ENCODE data around the gene FNIP2. TPM values are rescaled to one million over a fixed set of nuclear protein-coding genes. Genes with fewer than 3 reads are reported as not detected.

FNIP2 gene
- total and polyA plus RNA-seq, 9 of the 15 experiments (the other 6 are each of a cell fraction or from before 2014, with no cell fraction given), result 1.7 to 15.5 (median 8.3) TPM

DNA sequence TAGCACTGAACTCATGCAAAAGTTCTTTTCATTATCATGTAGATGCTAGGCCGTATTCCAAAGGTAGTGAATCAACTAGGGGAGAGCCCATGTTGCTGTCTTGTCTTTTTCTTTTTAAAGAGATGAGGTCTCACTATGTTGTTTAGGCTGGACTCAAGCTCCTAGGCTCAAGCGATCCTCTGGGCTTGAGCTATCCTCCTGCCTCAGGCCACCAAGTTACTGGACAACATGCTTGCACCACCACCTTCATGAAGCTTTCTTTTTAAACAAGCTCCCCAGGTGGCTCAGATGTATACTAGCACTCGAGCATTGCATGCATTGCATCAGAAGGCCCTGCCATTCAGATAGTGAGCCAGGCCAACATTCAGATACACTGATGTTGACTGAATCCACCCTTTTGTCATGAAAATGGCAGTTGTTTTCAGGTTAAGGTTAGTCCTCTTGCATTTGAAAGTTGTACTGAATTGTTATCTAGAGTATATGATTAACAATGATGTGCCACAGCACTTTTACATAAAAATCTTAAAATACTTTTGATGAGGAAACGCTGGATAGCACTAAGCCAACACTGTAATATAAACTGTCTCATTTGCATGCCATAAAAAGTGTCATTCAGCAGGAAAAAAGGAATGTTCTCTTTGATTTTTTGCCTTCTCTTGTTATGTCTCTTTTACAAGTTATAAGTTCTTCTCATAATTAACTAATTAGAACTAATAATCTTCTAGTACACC lies 76.7 kb downstream of the FNIP2 start (continued):
- TF ChIP-seq ZNF780A (CRISPR knock-in tag; IDR thresholded peaks at IDR 0.05), result no peak
- TF ChIP-seq RHOXF2B (CRISPR knock-in tag; conservative IDR thresholded peaks at IDR 0.05), result 0 out of 2 replicates have a peak, but pooled peaks have one; percentile 12
- 0 out of 2 replicates have a peak, but pooled peaks have one; percentile 37 for TF ChIP-seq CEBPB (tag; IDR thresholded peaks at IDR 0.05)
- TF ChIP-seq BRD4 (IDR thresholded peaks at IDR 0.05), result no peak
- TF ChIP-seq, protein P1, sequence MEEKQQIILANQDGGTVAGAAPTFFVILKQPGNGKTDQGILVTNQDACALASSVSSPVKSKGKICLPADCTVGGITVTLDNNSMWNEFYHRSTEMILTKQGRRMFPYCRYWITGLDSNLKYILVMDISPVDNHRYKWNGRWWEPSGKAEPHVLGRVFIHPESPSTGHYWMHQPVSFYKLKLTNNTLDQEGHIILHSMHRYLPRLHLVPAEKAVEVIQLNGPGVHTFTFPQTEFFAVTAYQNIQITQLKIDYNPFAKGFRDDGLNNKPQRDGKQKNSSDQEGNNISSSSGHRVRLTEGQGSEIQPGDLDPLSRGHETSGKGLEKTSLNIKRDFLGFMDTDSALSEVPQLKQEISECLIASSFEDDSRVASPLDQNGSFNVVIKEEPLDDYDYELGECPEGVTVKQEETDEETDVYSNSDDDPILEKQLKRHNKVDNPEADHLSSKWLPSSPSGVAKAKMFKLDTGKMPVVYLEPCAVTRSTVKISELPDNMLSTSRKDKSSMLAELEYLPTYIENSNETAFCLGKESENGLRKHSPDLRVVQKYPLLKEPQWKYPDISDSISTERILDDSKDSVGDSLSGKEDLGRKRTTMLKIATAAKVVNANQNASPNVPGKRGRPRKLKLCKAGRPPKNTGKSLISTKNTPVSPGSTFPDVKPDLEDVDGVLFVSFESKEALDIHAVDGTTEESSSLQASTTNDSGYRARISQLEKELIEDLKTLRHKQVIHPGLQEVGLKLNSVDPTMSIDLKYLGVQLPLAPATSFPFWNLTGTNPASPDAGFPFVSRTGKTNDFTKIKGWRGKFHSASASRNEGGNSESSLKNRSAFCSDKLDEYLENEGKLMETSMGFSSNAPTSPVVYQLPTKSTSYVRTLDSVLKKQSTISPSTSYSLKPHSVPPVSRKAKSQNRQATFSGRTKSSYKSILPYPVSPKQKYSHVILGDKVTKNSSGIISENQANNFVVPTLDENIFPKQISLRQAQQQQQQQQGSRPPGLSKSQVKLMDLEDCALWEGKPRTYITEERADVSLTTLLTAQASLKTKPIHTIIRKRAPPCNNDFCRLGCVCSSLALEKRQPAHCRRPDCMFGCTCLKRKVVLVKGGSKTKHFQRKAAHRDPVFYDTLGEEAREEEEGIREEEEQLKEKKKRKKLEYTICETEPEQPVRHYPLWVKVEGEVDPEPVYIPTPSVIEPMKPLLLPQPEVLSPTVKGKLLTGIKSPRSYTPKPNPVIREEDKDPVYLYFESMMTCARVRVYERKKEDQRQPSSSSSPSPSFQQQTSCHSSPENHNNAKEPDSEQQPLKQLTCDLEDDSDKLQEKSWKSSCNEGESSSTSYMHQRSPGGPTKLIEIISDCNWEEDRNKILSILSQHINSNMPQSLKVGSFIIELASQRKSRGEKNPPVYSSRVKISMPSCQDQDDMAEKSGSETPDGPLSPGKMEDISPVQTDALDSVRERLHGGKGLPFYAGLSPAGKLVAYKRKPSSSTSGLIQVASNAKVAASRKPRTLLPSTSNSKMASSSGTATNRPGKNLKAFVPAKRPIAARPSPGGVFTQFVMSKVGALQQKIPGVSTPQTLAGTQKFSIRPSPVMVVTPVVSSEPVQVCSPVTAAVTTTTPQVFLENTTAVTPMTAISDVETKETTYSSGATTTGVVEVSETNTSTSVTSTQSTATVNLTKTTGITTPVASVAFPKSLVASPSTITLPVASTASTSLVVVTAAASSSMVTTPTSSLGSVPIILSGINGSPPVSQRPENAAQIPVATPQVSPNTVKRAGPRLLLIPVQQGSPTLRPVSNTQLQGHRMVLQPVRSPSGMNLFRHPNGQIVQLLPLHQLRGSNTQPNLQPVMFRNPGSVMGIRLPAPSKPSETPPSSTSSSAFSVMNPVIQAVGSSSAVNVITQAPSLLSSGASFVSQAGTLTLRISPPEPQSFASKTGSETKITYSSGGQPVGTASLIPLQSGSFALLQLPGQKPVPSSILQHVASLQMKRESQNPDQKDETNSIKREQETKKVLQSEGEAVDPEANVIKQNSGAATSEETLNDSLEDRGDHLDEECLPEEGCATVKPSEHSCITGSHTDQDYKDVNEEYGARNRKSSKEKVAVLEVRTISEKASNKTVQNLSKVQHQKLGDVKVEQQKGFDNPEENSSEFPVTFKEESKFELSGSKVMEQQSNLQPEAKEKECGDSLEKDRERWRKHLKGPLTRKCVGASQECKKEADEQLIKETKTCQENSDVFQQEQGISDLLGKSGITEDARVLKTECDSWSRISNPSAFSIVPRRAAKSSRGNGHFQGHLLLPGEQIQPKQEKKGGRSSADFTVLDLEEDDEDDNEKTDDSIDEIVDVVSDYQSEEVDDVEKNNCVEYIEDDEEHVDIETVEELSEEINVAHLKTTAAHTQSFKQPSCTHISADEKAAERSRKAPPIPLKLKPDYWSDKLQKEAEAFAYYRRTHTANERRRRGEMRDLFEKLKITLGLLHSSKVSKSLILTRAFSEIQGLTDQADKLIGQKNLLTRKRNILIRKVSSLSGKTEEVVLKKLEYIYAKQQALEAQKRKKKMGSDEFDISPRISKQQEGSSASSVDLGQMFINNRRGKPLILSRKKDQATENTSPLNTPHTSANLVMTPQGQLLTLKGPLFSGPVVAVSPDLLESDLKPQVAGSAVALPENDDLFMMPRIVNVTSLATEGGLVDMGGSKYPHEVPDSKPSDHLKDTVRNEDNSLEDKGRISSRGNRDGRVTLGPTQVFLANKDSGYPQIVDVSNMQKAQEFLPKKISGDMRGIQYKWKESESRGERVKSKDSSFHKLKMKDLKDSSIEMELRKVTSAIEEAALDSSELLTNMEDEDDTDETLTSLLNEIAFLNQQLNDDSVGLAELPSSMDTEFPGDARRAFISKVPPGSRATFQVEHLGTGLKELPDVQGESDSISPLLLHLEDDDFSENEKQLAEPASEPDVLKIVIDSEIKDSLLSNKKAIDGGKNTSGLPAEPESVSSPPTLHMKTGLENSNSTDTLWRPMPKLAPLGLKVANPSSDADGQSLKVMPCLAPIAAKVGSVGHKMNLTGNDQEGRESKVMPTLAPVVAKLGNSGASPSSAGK (IDR thresholded peaks at IDR 0.05), result peak; percentile 25; the same call in 1 of the 2 replicates
- TF ChIP-seq TRIM24 (IDR thresholded peaks at IDR 0.05), result peak; percentile 59 to 61; a peak in 2 of 4 replicates
- TF ChIP-seq ZNF347 (CRISPR knock-in tag; IDR thresholded peaks at IDR 0.05; ENCODE audit: low read depth), result no peak
- no peak for TF ChIP-seq ZNF586 (CRISPR knock-in tag; conservative IDR thresholded peaks at IDR 0.05)
- TF ChIP-seq, protein P2, sequence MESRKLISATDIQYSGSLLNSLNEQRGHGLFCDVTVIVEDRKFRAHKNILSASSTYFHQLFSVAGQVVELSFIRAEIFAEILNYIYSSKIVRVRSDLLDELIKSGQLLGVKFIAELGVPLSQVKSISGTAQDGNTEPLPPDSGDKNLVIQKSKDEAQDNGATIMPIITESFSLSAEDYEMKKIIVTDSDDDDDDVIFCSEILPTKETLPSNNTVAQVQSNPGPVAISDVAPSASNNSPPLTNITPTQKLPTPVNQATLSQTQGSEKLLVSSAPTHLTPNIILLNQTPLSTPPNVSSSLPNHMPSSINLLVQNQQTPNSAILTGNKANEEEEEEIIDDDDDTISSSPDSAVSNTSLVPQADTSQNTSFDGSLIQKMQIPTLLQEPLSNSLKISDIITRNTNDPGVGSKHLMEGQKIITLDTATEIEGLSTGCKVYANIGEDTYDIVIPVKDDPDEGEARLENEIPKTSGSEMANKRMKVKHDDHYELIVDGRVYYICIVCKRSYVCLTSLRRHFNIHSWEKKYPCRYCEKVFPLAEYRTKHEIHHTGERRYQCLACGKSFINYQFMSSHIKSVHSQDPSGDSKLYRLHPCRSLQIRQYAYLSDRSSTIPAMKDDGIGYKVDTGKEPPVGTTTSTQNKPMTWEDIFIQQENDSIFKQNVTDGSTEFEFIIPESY (CRISPR knock-in tag; IDR thresholded peaks at IDR 0.05), result no peak

Data from K562 (cell line).